Endodermal cell (in vitro differentiated cells): ENCODE data around the gene CCR5AS.

Source experiments
- DNase-seq: peaks from one replicate; pipeline ENCODE4 v3.0.0-alpha.2; 2017
- H3K27ac ChIP-seq: 2 replicates; pipeline ENCODE4 v1.5.1; 2013; ENCODE audit warnings: mild to moderate bottlenecking, low read depth, low read length, moderate library complexity
- H3K27me3 ChIP-seq: 2 replicates; pipeline ENCODE4 v1.6.1; 2013; ENCODE audit warnings: mild to moderate bottlenecking, low read length, moderate library complexity; ENCODE audit not compliant: insufficient read depth, control insufficient read depth, poor library complexity, severe bottlenecking
- H3K36me3 ChIP-seq: 2 replicates; pipeline ENCODE4 v1.7.0; 2013; ENCODE audit warnings: mild to moderate bottlenecking, low read length, moderate library complexity; ENCODE audit not compliant: control insufficient read depth, insufficient read depth
- H3K4me1 ChIP-seq: one replicate; pipeline ENCODE4 v1.7.0; 2013; ENCODE audit warnings: low read length; ENCODE audit not compliant: control insufficient read depth, insufficient read depth
- H3K4me3 ChIP-seq: 2 replicates; pipeline ENCODE4 v1.5.1; 2013; ENCODE audit warnings: mild to moderate bottlenecking, low read length, moderate library complexity
- H3K9ac ChIP-seq: 2 replicates; pipeline ENCODE4 v1.6.1; 2013; ENCODE audit warnings: mild to moderate bottlenecking, low read length, moderate library complexity; ENCODE audit not compliant: poor library complexity, severe bottlenecking; ENCODE audit errors: extremely low read depth
- H3K9me3 ChIP-seq: 2 replicates; pipeline ENCODE4 v1.6.1; 2013; ENCODE audit warnings: mild to moderate bottlenecking, low read length, moderate library complexity; ENCODE audit not compliant: control insufficient read depth
- H3K27ac Mint-ChIP-seq: 2 replicates; pipeline ENCODE4 v1.8.0; 2020; ENCODE audit warnings: mixed read lengths
- H3K27me3 Mint-ChIP-seq: 2 replicates; pipeline ENCODE4 v1.8.0; 2021; ENCODE audit warnings: mild to moderate bottlenecking, mixed read lengths; ENCODE audit not compliant: insufficient read depth
- H3K36me3 Mint-ChIP-seq: 2 replicates; pipeline ENCODE4 v1.8.0; 2020; ENCODE audit warnings: low read depth, mixed read lengths
- H3K4me1 Mint-ChIP-seq: 2 replicates; pipeline ENCODE4 v1.8.0; 2020; ENCODE audit warnings: mixed read lengths
- H3K4me3 Mint-ChIP-seq: 2 replicates; pipeline ENCODE4 v1.8.0; 2020; ENCODE audit warnings: mild to moderate bottlenecking, moderate library complexity, mixed read lengths
- H3K9me3 Mint-ChIP-seq: 2 replicates; pipeline ENCODE4 v1.8.0; 2020; ENCODE audit warnings: mild to moderate bottlenecking, mixed read lengths
- WGBS, 2 experiments: methylation state at CpG; one replicate each; pipeline versions ENCODE4 v1.1.5 to v1.1.7; 2013; ENCODE audit warnings: missing lambda C conversion rate in 2 of 2, mixed read lengths in 1 of 2; ENCODE audit not compliant: insufficient coverage in 1 of 2, insufficient read length in 1 of 2; 5-methylcytosine and 5-hydroxymethylcytosine counted together
- TF ChIP-seq, protein P1 (sequence below): fragments of 200-600 bp; sonication (generic); conservative IDR thresholded peaks from 2 replicates; pipeline ENCODE4 v1.5.0; 2021; ENCODE audit warnings: antibody characterized with exemption, mild to moderate bottlenecking

Gene CCR5AS

DNA sequence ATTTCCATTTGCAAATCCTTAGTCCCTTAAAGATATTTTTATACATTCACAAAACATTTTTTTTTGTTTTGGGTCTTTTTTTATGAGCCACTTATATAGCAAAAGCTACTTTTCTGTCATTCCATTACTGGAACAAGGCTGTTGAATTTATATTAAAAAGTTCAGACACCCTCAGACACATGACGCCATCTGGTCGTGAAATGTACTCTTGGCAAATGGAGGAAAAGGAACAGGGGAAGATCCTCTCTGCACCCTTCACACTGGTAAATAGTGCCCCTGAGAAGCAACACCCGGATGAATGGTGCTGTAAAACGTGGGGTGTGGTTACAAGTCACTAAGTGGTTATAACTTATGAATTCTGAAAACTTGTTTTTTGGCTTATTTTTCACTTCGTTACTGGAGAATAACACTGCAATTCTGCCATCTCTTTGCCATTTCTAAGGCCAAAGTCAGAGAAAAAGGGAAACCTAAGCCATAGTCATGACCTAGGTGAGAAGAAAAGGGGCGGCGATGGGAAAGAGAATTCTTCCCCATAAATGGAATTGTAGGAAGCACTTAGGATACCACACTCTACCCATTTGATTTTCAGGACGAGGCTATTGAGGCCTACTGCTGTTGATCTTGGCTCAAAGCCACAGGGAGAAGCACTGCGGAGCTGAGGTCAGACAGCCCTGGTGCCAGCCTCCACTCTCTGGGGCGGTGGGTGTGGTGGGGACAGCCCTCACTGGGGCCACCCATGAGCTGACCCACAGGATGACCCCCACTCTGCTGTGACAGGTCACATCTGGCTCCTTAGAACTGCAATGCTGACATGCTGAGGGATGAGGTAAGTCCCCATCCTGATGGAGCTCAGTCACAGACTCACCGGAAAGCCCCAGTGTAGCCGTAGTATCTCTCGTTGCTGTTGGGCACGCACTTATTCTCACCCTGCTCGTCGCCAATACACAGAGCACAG lies 36.0 kb upstream of the CCR5AS start:
- Mint-ChIP-seq H3K27me3 (no peaks in the 10 kb centered on the region), H3K27ac (no peak overlapping the region), H3K9me3 (no peaks in the 10 kb centered on the region), H3K36me3 (no peaks in the 10 kb centered on the region), H3K4me1 (peaks cover 4% of the 10 kb centered on the region), H3K4me3 (no peak overlapping the region)
- Histone ChIP-seq H3K4me1 (no peaks in the 10 kb centered on the region), H3K27ac (no peak overlapping the region), H3K36me3 (no peaks in the 10 kb centered on the region), H3K9ac (no peak overlapping the region), H3K4me3 (no peak overlapping the region), H3K9me3 (no peaks in the 10 kb centered on the region), H3K27me3 (no peaks in the 10 kb centered on the region)
- peak; percentile 64 for DNase-seq
- WGBS, 2 experiments, result 91% methylated on average over 6 to 16 of the region's 16 CpGs
- TF ChIP-seq, protein P1, sequence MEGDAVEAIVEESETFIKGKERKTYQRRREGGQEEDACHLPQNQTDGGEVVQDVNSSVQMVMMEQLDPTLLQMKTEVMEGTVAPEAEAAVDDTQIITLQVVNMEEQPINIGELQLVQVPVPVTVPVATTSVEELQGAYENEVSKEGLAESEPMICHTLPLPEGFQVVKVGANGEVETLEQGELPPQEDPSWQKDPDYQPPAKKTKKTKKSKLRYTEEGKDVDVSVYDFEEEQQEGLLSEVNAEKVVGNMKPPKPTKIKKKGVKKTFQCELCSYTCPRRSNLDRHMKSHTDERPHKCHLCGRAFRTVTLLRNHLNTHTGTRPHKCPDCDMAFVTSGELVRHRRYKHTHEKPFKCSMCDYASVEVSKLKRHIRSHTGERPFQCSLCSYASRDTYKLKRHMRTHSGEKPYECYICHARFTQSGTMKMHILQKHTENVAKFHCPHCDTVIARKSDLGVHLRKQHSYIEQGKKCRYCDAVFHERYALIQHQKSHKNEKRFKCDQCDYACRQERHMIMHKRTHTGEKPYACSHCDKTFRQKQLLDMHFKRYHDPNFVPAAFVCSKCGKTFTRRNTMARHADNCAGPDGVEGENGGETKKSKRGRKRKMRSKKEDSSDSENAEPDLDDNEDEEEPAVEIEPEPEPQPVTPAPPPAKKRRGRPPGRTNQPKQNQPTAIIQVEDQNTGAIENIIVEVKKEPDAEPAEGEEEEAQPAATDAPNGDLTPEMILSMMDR, result peak; percentile 74

DNA sequence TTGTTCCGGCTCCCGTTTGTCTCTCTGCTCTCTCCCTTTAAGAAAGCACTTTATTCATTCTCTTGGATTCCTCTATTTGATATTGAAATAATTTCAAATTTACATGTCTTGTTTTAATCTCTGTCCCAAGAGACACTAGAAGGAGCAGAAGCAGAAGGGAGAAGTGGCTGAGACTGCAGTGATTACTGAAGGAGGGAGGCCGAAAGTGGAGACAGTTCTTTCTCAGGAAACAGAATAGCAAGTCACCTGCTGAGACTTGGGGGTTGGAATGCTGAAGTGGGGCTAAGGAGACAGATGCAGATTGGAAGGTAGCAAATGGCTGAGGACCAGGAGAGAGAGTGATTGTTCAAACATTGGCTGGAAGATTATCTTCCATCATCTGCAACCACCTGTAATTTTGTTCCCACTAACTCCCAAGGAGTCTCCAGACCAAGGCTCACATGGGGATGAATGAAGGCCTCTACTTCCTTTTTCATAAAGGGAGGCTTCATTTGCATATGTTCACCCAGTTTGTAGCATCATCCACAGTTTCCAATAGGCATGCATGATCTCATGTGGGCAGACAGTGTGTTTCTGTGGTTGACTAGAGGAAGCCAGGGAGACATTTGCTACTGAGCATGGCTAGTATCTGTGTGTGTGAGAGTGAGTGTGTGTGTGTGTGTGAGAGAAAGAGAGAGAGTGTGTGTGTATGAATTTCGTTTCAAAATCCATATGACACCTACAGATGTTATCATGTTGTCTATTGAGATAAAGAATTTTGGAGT lies 33.8 kb upstream of the CCR5AS start:
- 87% methylated on average over 3 of the region's 4 CpGs; no CpG with 5 or more reads in 1 of the 2 experiments for WGBS, 2 experiments
- no peaks in the 10 kb centered on the region for H3K9me3 Mint-ChIP-seq
- Histone ChIP-seq H3K4me1 (no peaks in the 10 kb centered on the region), H3K9ac (no peak overlapping the region), H3K9me3 (no peaks in the 10 kb centered on the region), H3K27ac (no peak overlapping the region), H3K36me3 (no peaks in the 10 kb centered on the region), H3K27me3 (no peaks in the 10 kb centered on the region), H3K4me3 (no peak overlapping the region)
- no peak overlapping the region for H3K4me3 Mint-ChIP-seq
- DNase-seq, result no peak
- no peak overlapping the region for H3K27ac Mint-ChIP-seq
- TF ChIP-seq, protein P1, result no peak
- no peaks in the 10 kb centered on the region for H3K27me3 Mint-ChIP-seq
- peaks cover 4% of the 10 kb centered on the region for H3K4me1 Mint-ChIP-seq
- H3K36me3 Mint-ChIP-seq, result no peaks in the 10 kb centered on the region

DNA sequence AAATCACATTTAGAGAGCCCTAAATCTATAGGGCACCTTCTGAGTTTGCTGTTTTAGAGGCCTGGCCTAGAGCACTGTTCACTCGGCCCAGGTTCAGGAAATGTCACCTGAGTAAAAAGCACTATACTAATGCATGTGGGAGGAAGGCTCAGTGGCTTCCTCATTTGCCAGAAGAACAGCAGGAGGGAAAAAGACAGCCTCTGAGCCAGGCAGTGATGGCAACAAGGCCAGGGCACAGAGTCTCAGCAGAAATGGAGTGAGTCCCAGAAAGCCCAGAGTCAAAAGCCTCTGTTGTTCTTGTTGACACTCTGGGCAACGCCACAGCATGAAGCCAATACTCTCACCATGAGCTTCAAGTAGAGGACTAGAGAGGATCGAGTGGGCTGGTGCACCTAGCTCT lies 32.0 kb upstream of the CCR5AS start:
- TF ChIP-seq, protein P1, result no peak
- H3K9me3 ChIP-seq, result no peaks in the 10 kb centered on the region
- no peaks in the 10 kb centered on the region for H3K27me3 ChIP-seq
- no peaks in the 10 kb centered on the region for H3K27me3 Mint-ChIP-seq
- peaks cover under 1% of the 10 kb centered on the region for H3K9me3 Mint-ChIP-seq
- H3K36me3 Mint-ChIP-seq, result no peaks in the 10 kb centered on the region
- no peak for DNase-seq
- no peak overlapping the region for H3K27ac ChIP-seq
- peaks cover 4% of the 10 kb centered on the region for H3K4me1 Mint-ChIP-seq
- no peak overlapping the region for H3K4me3 ChIP-seq
- 90 to 100% methylated on average over 3 of the region's 3 CpGs for WGBS, 2 experiments
- H3K27ac Mint-ChIP-seq, result no peak overlapping the region
- H3K36me3 ChIP-seq, result no peaks in the 10 kb centered on the region
- no peak overlapping the region for H3K4me3 Mint-ChIP-seq
- no peak overlapping the region for H3K9ac ChIP-seq
- no peaks in the 10 kb centered on the region for H3K4me1 ChIP-seq
